GM23248 (cell line): ENCODE data around the gene ASPM.

Source experiments
- EZH2 ChIP-seq: fragments of 200-600 bp; sonication (generic); IDR thresholded peaks from 2 replicates; pipeline ENCODE4 v1.6.1; 2018; ENCODE audit warnings: antibody characterized with exemption, mild to moderate bottlenecking; ENCODE audit not compliant: insufficient read depth, poor library complexity, severe bottlenecking
- EZH2phosphoT487 ChIP-seq: fragments of 200-600 bp; sonication (generic); IDR thresholded peaks from 2 replicates; pipeline ENCODE4 v1.6.1; 2018; ENCODE audit warnings: antibody characterized with exemption, moderate library complexity, mild to moderate bottlenecking, low read depth; ENCODE audit not compliant: insufficient read depth

GRCh38 chr1:197063212-197063611, 83.3 kb downstream of the ASPM start:
- TF ChIP-seq EZH2 (no peak), EZH2phosphoT487 (no peak)
